GM18511 (cell line): ENCODE data around the gene DNAJB2.

Experiments
- ATAC-seq: cut with Tn5 transposase; IDR thresholded peaks from one replicate; pipeline ENCODE4 v1.9.1; 2021; ENCODE audit warnings: mild to moderate bottlenecking, moderate library complexity; ENCODE audit not compliant: unreplicated experiment

Gene DNAJB2

GRCh38 chr2:219279151-219279915 is at the start of gene DNAJB2:
DNAJB2 (plus strand) TSS chr2:219279366; CDS start chr2:219279834, 468 bp downstream.
- ATAC-seq: peak; percentile 87

- peak; percentile 23 for ATAC-seq
Observed at GRCh38 chr2:219230059-219230540, 49.1 kb upstream of the DNAJB2 start.

- no peak for ATAC-seq
Observed at GRCh38 chr2:219234331-219234730, 44.8 kb upstream of the DNAJB2 start.

- no peak for ATAC-seq
Observed at GRCh38 chr2:219243291-219243761, 35.8 kb upstream of the DNAJB2 start.

GRCh38 chr2:219244789-219245147 is 34.4 kb upstream of the DNAJB2 start:
- ATAC-seq: no peak

- ATAC-seq: peak; percentile 69
Observed at GRCh38 chr2:219245148-219245898, 33.8 kb upstream of the DNAJB2 start, which contains the start of the genes GLB1L and STK16. GLB1L (minus strand) TSS chr2:219245444; CDS start chr2:219243573, 1,871 bp downstream. STK16 (plus strand) TSS chr2:219245479; CDS start chr2:219246000, 521 bp downstream.

GRCh38 chr2:219245899-219246230 is 33.3 kb upstream of the DNAJB2 start:
- ATAC-seq: no peak

GRCh38 chr2:219246559-219246958 is 32.6 kb upstream of the DNAJB2 start:
- ATAC-seq: no peak

- ATAC-seq: peak; percentile 15
Observed at GRCh38 chr2:219247678-219248642, 31.2 kb upstream of the DNAJB2 start.

GRCh38 chr2:219248845-219249202 is 30.3 kb upstream of the DNAJB2 start:
- ATAC-seq: no peak

- peak; percentile 54 for ATAC-seq
Observed at GRCh38 chr2:219249203-219249980, 29.8 kb upstream of the DNAJB2 start.

GRCh38 chr2:219250049-219250781 is 29.0 kb upstream of the DNAJB2 start:
- ATAC-seq: no peak

- no peak for ATAC-seq
Observed at GRCh38 chr2:219251656-219252055, 27.5 kb upstream of the DNAJB2 start.

GRCh38 chr2:219252084-219252483 is 27.1 kb upstream of the DNAJB2 start:
- no peak for ATAC-seq

- no peak for ATAC-seq
Observed at GRCh38 chr2:219252570-219252899, 26.6 kb upstream of the DNAJB2 start.

GRCh38 chr2:219252900-219253752 is 26.0 kb upstream of the DNAJB2 start, which contains the start of gene TUBA4B:
TUBA4B (plus strand) TSS chr2:219253243; CDS start chr2:219253408, 165 bp downstream.
- peak; percentile 4 for ATAC-seq

GRCh38 chr2:219253753-219254589 is 25.2 kb upstream of the DNAJB2 start, which contains the start of gene TUBA4A:
TUBA4A (minus strand) TSS chr2:219253918; CDS start chr2:219253858, 60 bp downstream.
- peak; percentile 52 for ATAC-seq
